PC-3 (cell line): ENCODE results near the gene SMYD1. TPM values are rescaled to one million over a fixed set of nuclear protein-coding genes. Genes with fewer than 3 reads are reported as not detected.

Experiments used
- ATAC-seq: fragments of 200-7000 bp; cut with Tn5 transposase; 2 replicates; pipeline ENCODE4 v1.9.1; 2020; ENCODE audit warnings: mild to moderate bottlenecking, moderate library complexity
- BruUV-seq: library from RNA; stranded (reverse); fragments of 400-500 nt; replicated peaks from 2 replicates; lab custom pipeline; 2021; lab: Mats Ljungman, UMichigan
- CTCF ChIA-PET: fragments of 300-600 bp; sonication (Branson Sonifier 250); formaldehyde crosslinking; loops from one replicate; lab custom pipeline; 2022; ENCODE audit warnings: antibody characterized with exemption; lab: Charles Lee
- POLR2A ChIA-PET: fragments of 300-600 bp; sonication (Branson Sonifier 250); formaldehyde crosslinking; loops from one replicate; lab custom pipeline; 2022; ENCODE audit warnings: antibody characterized with exemption; ENCODE audit not compliant: unreplicated experiment; lab: Charles Lee
- DNase-seq: peaks from one replicate; pipeline ENCODE4 v3.0.0-alpha.2; 2015
- H2AFZ ChIP-seq: fragments of 300-600 bp; sonication (generic); 2 replicates; pipeline ENCODE4 v1.6.0; 2016; ENCODE audit warnings: antibody characterized with exemption, low read length
- H3F3A ChIP-seq: fragments of 300-600 bp; sonication (generic); one replicate; pipeline ENCODE4 v1.6.0; 2017; ENCODE audit warnings: antibody characterized with exemption, low read length, control low read depth, mild to moderate bottlenecking; ENCODE audit not compliant: unreplicated experiment
- H3K27ac ChIP-seq: fragments of 300-600 bp; sonication (generic); 2 replicates; pipeline ENCODE4 v1.5.1; 2016; ENCODE audit warnings: mild to moderate bottlenecking, low read length
- H3K27me3 ChIP-seq: fragments of 300-600 bp; sonication (generic); 2 replicates; pipeline ENCODE4 v1.6.1; 2016; ENCODE audit warnings: low read length, mixed read lengths
- H3K36me3 ChIP-seq: fragments of 300-600 bp; sonication (generic); 2 replicates; pipeline ENCODE4 v1.6.1; 2016; ENCODE audit warnings: low read depth, mixed run types, low read length, mixed read lengths
- H3K4me1 ChIP-seq: fragments of 300-600 bp; sonication (generic); 2 replicates; pipeline ENCODE4 v1.5.1; 2016; ENCODE audit warnings: low read length; ENCODE audit not compliant: insufficient read depth
- H3K4me2 ChIP-seq: fragments of 300-600 bp; sonication (generic); 2 replicates; pipeline ENCODE4 v1.6.0; 2016; ENCODE audit warnings: low read length
- H3K4me3 ChIP-seq: fragments of 300-600 bp; sonication (generic); 2 replicates; pipeline ENCODE4 v1.5.1; 2016; ENCODE audit warnings: mild to moderate bottlenecking, low read length, mixed read lengths
- H3K79me2 ChIP-seq: fragments of 300-600 bp; sonication (generic); 2 replicates; pipeline ENCODE4 v1.6.1; 2017; ENCODE audit warnings: low read length, mixed read lengths
- H3K9ac ChIP-seq: fragments of 300-600 bp; sonication (generic); 2 replicates; pipeline ENCODE4 v1.6.0; 2016; ENCODE audit warnings: mild to moderate bottlenecking, low read length
- H3K9me2 ChIP-seq: fragments of 300-600 bp; sonication (generic); replicated peaks from 2 replicates; pipeline ENCODE4 v1.6.1; 2016; ENCODE audit warnings: mixed run types, low read length, mixed read lengths
- H3K9me3 ChIP-seq: fragments of 300-600 bp; sonication (generic); 2 replicates; pipeline ENCODE4 v1.6.1; 2016; ENCODE audit warnings: low read length, mixed read lengths
- H4K20me1 ChIP-seq: fragments of 300-600 bp; sonication (generic); 2 replicates; pipeline ENCODE4 v1.6.1; 2016; ENCODE audit warnings: low read length, mixed read lengths
- EZH2 ChIP-seq: fragments of 300-600 bp; sonication (generic); IDR thresholded peaks from one replicate; pipeline ENCODE4 v1.6.1; 2017; ENCODE audit warnings: antibody characterized with exemption, mild to moderate bottlenecking, low read length; ENCODE audit not compliant: unreplicated experiment
- EZH2phosphoT487 ChIP-seq: fragments of 300-600 bp; sonication (generic); IDR thresholded peaks from 2 replicates; pipeline ENCODE4 v1.6.1; 2018; ENCODE audit warnings: mild to moderate bottlenecking, antibody characterized with exemption, low read length, borderline replicate concordance
- intact Hi-C: fragments of 100-400 bp; cut with micrococcal nuclease; formaldehyde crosslinking; loops from 2 replicates; pipeline ENCODE4 v1.9.0; 2023
- total RNA-seq: library from RNA; depleted of rRNA; stranded (reverse); fragments of >200 nt; gene quantifications from 2 replicates; pipeline ENCODE4 v1.2.3, GENCODE V29; 2014
- TF ChIP-seq, protein P1 (sequence below): fragments of 300-600 bp; sonication (generic); conservative IDR thresholded peaks from 2 replicates; pipeline ENCODE4 v1.5.1; 2017; ENCODE audit warnings: antibody characterized with exemption, low read depth, mild to moderate bottlenecking, low read length

SMYD1 gene
- total RNA-seq, 1 experiment from 2014 or later: not detected

DNA sequence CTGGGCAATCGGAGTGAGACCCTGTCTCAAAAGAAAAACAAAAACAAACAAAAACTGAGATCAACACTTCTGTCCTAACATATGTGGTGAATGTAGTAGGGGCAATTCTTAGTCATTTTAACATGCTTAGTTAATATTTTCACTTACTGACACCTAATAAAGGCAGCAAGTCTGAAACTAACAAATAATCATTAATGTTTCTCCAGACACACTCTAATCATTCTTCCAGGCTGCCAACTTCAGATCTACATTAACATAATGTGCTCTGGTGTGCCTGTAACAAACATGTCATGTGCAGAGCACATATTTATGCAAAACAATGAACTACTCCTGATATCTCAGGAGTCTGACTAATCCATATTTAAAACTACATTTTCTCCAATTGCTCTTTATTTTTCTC is 18.0 kb upstream of the SMYD1 start:
- Histone ChIP-seq H2AFZ (no peak overlapping the region), H3K9ac (no peak overlapping the region), H3F3A (no peaks in the 10 kb centered on the region), H3K27ac (no peak overlapping the region), H4K20me1 (no peaks in the 10 kb centered on the region), H3K4me2 (no peak overlapping the region), H3K36me3 (no peaks in the 10 kb centered on the region; the same call in 1 of the 2 replicates), H3K79me2 (peaks cover 17% of the 10 kb centered on the region), H3K4me1 (peaks cover 13% of the 10 kb centered on the region), H3K9me2 (no peaks in the 10 kb centered on the region), H3K27me3 (no peaks in the 10 kb centered on the region), H3K4me3 (no peak overlapping the region), H3K9me3 (no peaks in the 10 kb centered on the region)
- ChIA-PET CTCF (no interaction called here), POLR2A (no interaction called here)
- DNase-seq (no peak), ATAC-seq (no peak)
- TF ChIP-seq, protein P1, sequence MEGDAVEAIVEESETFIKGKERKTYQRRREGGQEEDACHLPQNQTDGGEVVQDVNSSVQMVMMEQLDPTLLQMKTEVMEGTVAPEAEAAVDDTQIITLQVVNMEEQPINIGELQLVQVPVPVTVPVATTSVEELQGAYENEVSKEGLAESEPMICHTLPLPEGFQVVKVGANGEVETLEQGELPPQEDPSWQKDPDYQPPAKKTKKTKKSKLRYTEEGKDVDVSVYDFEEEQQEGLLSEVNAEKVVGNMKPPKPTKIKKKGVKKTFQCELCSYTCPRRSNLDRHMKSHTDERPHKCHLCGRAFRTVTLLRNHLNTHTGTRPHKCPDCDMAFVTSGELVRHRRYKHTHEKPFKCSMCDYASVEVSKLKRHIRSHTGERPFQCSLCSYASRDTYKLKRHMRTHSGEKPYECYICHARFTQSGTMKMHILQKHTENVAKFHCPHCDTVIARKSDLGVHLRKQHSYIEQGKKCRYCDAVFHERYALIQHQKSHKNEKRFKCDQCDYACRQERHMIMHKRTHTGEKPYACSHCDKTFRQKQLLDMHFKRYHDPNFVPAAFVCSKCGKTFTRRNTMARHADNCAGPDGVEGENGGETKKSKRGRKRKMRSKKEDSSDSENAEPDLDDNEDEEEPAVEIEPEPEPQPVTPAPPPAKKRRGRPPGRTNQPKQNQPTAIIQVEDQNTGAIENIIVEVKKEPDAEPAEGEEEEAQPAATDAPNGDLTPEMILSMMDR: no peak
- TF ChIP-seq EZH2phosphoT487 (no peak), EZH2 (no peak)
- intact Hi-C loops: no loop called here
- BruUV-seq: no TSS peak

DNA sequence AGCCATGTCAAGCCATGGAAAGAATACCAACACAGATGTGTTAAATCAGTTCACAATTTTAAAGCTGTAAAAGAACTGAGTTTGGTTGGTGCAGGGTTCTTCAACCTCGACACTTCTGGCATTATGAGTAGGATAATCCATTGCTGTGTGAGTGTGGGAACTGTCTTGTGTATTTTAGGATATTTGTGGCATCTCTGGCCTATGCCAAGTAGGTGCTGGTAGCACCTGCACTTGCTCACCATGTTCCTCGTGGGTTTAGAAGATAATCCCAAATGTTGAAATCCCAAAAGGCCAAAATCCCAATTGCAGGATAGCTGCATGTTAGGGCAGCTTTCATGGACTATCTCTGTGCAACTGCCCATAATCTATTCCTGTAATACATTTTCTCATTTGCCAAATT is 15.8 kb upstream of the SMYD1 start:
- Histone ChIP-seq H3K36me3 (no peaks in the 10 kb centered on the region; the same call in 1 of the 2 replicates), H3K9me2 (no peaks in the 10 kb centered on the region), H3K27me3 (no peaks in the 10 kb centered on the region), H3K4me3 (no peak overlapping the region), H3K9me3 (no peaks in the 10 kb centered on the region), H3K9ac (no peak overlapping the region), H3K79me2 (peaks cover 26% of the 10 kb centered on the region), H3K4me1 (peaks cover 19% of the 10 kb centered on the region), H3F3A (no peaks in the 10 kb centered on the region), H3K4me2 (no peak overlapping the region), H3K27ac (no peak overlapping the region), H2AFZ (no peak overlapping the region), H4K20me1 (no peaks in the 10 kb centered on the region)
- intact Hi-C loops: no loop called here
- TF ChIP-seq, protein P1: no peak
- TF ChIP-seq EZH2: no peak
- no peak for TF ChIP-seq EZH2phosphoT487
- POLR2A ChIA-PET: no interaction called here
- CTCF ChIA-PET: no interaction called here
- DNase-seq: no peak
- BruUV-seq: no TSS peak
- no peak for ATAC-seq

- intact Hi-C loops: no loop called here
- Histone ChIP-seq H3K27me3 (no peaks in the 10 kb centered on the region), H3K9ac (no peak overlapping the region), H3K9me2 (no peaks in the 10 kb centered on the region), H3K36me3 (no peaks in the 10 kb centered on the region; the same call in 1 of the 2 replicates), H3K9me3 (no peaks in the 10 kb centered on the region), H3K4me2 (peak overlapping the region; percentile 87), H3K27ac (no peak overlapping the region), H3K4me3 (no peak overlapping the region), H3F3A (no peaks in the 10 kb centered on the region), H3K79me2 (peaks cover 26% of the 10 kb centered on the region), H2AFZ (no peak overlapping the region), H4K20me1 (no peaks in the 10 kb centered on the region), H3K4me1 (peaks cover 19% of the 10 kb centered on the region)
- DNase-seq: no peak
- BruUV-seq: no TSS peak
- POLR2A ChIA-PET: no interaction called here
- CTCF ChIA-PET: no interaction called here
- no peak for ATAC-seq
- no peak for TF ChIP-seq EZH2phosphoT487
- TF ChIP-seq, protein P1: no peak
- no peak for TF ChIP-seq EZH2
Measured at GRCh38 chr2:88053296-88053695, 14.3 kb upstream of the SMYD1 start.
